Cardiac muscle cell (in vitro differentiated cells and primary cell): ENCODE measurements around the gene CTNNA3. TPM values are rescaled to one million over a fixed set of nuclear protein-coding genes. Genes with fewer than 3 reads are reported as not detected.

Source experiments
- DNase-seq, 2 donors: peaks; one replicate each; pipeline versions ENCODE4 v3.0.0 to v3.0.0-alpha.2; 2010 to 2017; ENCODE audit warnings: low read depth in 1 of 2, low spot score in 1 of 2
- H3K27ac ChIP-seq: fragments of 200-600 bp; sonication (generic); 2 replicates; pipeline ENCODE4 v1.5.1; 2016
- H3K27me3 ChIP-seq: fragments of 200-600 bp; sonication (generic); 2 replicates; pipeline ENCODE4 v1.6.0; 2016; ENCODE audit warnings: control low read depth
- H3K36me3 ChIP-seq: fragments of 200-600 bp; sonication (generic); 2 replicates; pipeline ENCODE4 v1.5.1; 2016; ENCODE audit warnings: control low read depth
- H3K4me1 ChIP-seq: fragments of 200-600 bp; sonication (generic); 2 replicates; pipeline ENCODE4 v1.8.1; 2017; ENCODE audit warnings: low read depth, mild to moderate bottlenecking, mixed run types
- H3K4me3 ChIP-seq: fragments of 200-600 bp; sonication (generic); 2 replicates; pipeline ENCODE4 v1.5.1; 2016; ENCODE audit warnings: mild to moderate bottlenecking
- H3K9me3 ChIP-seq: fragments of 200-600 bp; sonication (generic); 2 replicates; pipeline ENCODE4 v1.5.1; 2017; ENCODE audit warnings: low read depth, mild to moderate bottlenecking, control low read depth
- polyA plus RNA-seq: library from polyadenylated mRNA; unstranded; fragments of >200 nt; fragmentation: Nextera tagmentation; extraction: Ambion mirVana; gene quantifications from 2 replicates; pipeline ENCODE4 v1.2.1, GENCODE V29; 2016
- total RNA-seq: library from RNA; depleted of rRNA; stranded (reverse); fragments of >200 nt; gene quantifications from 2 replicates; pipeline ENCODE4 v1.2.3, GENCODE V29; 2016
- TF ChIP-seq, protein P1 (sequence below): IDR thresholded peaks from 2 replicates; pipeline ENCODE4 v1.5.1; 2012; ENCODE audit warnings: low read depth, mild to moderate bottlenecking, low read length

Gene CTNNA3
- total and polyA plus RNA-seq, 2 experiments from 2014 or later = 55.8 to 71.7 TPM

DNA sequence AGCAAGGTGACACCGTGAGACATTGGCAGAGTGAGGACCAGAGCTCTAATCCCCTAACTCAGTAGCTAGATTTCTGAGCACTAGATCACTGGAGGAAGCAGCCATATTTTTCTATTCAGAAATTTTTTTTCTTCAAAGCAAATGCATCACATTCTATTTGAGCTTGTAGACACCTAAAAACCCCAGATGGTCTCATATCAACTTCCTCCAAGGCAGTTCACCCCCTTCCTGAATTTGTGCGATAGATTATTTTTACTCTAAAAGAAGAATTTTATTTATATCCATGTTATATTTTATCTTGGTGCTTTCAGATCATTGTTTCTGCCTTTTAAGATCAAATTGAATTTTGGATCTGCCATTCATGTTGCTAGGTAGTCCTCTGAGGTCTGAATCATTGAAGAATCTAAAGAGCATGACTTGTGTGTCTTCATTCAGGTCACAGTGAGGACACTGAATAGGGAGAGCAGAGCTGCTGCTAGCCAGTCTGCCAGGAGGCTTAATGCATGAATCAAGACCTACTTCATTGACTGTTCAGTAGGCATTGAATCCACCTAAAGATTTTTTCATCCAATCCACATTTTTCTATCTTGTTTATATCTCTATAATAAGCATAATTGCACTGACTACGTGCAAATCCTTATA, 863.1 kb downstream of the CTNNA3 start:
- DNase-seq = no peak
- no peaks in the 10 kb centered on the region for H3K9me3 ChIP-seq
- no peaks in the 10 kb centered on the region for H3K27me3 ChIP-seq
- H3K27ac ChIP-seq = no peak overlapping the region
- H3K4me1 ChIP-seq = peaks cover 19% of the 10 kb centered on the region
- H3K4me3 ChIP-seq = no peak overlapping the region
- TF ChIP-seq, protein P1, sequence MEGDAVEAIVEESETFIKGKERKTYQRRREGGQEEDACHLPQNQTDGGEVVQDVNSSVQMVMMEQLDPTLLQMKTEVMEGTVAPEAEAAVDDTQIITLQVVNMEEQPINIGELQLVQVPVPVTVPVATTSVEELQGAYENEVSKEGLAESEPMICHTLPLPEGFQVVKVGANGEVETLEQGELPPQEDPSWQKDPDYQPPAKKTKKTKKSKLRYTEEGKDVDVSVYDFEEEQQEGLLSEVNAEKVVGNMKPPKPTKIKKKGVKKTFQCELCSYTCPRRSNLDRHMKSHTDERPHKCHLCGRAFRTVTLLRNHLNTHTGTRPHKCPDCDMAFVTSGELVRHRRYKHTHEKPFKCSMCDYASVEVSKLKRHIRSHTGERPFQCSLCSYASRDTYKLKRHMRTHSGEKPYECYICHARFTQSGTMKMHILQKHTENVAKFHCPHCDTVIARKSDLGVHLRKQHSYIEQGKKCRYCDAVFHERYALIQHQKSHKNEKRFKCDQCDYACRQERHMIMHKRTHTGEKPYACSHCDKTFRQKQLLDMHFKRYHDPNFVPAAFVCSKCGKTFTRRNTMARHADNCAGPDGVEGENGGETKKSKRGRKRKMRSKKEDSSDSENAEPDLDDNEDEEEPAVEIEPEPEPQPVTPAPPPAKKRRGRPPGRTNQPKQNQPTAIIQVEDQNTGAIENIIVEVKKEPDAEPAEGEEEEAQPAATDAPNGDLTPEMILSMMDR = no peak
- no peaks in the 10 kb centered on the region for H3K36me3 ChIP-seq

DNA sequence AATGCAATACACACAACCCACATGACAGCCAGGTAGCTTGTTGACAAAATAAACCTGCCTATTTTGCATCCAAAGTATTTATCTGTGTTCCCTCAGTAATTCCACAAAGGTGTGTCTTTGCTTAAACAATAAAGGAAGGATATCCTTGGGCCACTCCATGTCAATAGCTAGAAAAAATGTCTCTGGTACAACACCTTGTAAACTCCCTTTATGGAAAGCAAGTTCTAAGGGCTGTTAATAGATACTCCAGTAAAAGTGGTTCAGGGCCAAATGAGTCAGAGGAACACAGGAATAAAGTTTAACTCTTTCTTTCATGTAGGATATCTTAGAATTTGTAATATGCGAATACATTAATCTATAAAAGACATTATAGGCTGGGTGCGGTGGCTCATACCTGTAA, 867.0 kb downstream of the CTNNA3 start:
- Histone ChIP-seq H3K27me3 (no peaks in the 10 kb centered on the region), H3K9me3 (no peaks in the 10 kb centered on the region), H3K4me1 (peaks cover 2% of the 10 kb centered on the region), H3K36me3 (no peaks in the 10 kb centered on the region), H3K4me3 (no peak overlapping the region), H3K27ac (no peak overlapping the region)
- TF ChIP-seq, protein P1 = no peak
- DNase-seq = no peak

DNA sequence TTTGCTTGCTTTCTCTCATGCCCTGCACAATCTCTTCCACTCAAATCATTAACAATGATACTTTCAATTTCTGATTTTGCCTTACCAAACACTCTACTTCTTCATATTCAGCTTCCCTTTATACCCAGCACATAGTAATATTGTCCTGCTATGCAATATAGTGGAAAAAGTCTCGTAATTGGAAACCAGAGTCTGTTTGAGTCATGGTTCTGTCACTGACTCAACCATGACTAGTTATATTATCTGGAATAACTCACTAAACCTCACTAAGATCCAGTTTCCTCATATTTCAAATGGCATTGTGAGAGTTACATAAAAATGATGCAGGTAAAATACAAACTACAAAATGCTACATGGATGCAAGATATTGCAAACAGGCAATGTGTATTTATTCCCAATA, 868.6 kb downstream of the CTNNA3 start:
- no peaks in the 10 kb centered on the region for H3K36me3 ChIP-seq
- TF ChIP-seq, protein P1 = no peak
- H3K4me3 ChIP-seq = no peak overlapping the region
- DNase-seq = peak in 1 of 2 donors; percentile 50
- H3K9me3 ChIP-seq = no peaks in the 10 kb centered on the region
- H3K27ac ChIP-seq = no peak overlapping the region
- H3K27me3 ChIP-seq = no peaks in the 10 kb centered on the region
- peaks cover 5% of the 10 kb centered on the region for H3K4me1 ChIP-seq

DNA sequence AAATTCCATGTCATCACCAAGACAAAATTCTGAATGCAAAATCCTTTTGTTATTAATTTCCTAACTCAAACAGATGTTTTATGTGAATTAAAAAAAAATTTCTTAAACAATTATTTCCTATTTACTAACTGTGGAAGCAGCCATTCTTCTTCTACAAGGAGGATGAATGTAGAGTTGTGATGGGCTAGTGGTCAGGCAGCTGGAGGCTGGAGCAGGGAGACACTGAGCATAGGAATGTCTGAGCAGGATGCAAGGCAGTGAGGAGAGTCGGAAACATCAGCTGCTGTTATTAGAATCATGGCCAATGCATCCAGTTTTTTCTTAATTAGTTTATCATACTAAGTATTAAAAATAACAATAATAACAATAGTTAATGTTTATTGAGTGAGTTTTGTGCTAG, 872.7 kb downstream of the CTNNA3 start:
- Histone ChIP-seq H3K4me1 (peaks cover 5% of the 10 kb centered on the region), H3K9me3 (no peaks in the 10 kb centered on the region), H3K27ac (no peak overlapping the region), H3K27me3 (no peaks in the 10 kb centered on the region), H3K36me3 (no peaks in the 10 kb centered on the region), H3K4me3 (no peak overlapping the region)
- TF ChIP-seq, protein P1 = no peak
- no peak for DNase-seq

DNA sequence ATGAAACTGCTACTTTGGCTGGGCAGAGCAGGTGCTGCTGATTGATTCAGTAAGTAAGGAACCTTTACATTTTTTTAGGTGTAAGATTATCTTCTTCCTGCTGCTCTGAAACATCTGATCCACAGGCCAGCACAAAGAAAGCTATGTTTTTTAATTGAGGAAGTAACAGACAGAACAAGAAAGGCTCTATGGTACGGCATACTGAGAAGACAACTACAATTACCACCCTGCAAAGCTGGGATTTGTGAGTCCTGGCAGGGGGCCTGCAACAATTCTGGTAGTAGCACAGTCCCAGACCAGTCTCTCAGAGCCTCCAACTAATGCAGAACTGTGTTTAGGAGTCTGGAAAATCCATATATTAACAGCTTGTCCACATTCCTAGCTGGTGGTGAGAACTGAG, 873.2 kb downstream of the CTNNA3 start:
- DNase-seq = peak in 1 of 2 donors; percentile 15
- no peaks in the 10 kb centered on the region for H3K36me3 ChIP-seq
- TF ChIP-seq, protein P1 = no peak
- H3K27me3 ChIP-seq = no peaks in the 10 kb centered on the region
- H3K27ac ChIP-seq = no peak overlapping the region
- H3K4me3 ChIP-seq = no peak overlapping the region
- H3K4me1 ChIP-seq = peaks cover 5% of the 10 kb centered on the region
- no peaks in the 10 kb centered on the region for H3K9me3 ChIP-seq
